Activated CD8-positive, alpha-beta memory T cell treated with anti-CD3 and anti-CD28 coated beads for 1 hour (primary cell): ENCODE measurements around the gene ZNF749.

Experiments
- DNase-seq, 2 donors: peaks; one replicate each; pipeline ENCODE4 v3.0.0-alpha.2; 2020; ENCODE audit warnings: low read depth in 1 of 2; ENCODE audit errors: extremely low read depth in 1 of 2

Gene ZNF749

DNA sequence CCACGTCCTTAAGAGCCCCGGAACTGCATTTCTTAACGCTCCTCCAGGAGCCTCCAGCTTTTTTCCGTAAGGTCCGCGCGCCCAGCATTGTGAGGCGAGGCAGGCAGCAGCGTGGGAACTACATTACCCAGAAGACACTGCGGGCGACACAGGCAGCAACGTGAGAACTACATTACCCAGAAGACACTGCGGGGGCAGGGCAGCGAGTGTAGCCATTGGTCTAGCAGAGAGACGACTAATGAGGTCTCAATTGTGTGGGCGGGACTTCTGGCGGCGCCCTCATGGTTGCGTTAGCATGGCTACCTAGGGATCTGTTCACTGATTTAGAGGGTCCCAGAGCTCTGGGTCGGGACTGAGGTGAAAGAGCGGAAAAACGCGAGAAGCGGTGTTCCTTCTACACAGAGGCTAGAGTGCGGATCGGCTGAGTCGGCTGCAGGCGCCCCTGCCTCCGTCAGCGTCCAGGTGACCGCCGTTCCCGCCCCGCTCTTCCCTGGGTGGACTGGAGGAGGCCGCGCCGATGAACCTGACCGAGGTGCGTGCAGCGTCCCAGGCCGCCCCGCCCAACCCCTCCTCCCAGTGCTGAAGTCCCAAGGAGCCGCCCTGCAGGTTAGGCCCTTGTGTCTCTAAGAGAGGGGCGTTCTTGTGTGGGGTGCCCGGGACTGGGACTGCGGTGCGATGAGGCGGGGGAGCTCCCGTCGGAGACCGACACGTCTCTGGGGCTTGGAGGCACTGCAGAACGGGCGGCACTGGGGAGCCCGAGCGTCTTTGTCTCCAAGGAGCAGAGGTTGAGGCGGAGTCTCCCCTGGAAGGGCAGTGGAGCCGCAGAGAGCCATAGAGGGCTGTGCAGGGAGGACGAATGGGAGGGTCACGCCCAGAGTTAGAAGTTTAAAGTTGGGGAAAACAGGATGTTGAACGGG, at the start of gene ZNF749:
ZNF749 (plus strand) TSS at position 264 of the 917 bp plus-strand sequence; CDS start at position 518, 254 bp downstream.
- DNase-seq = peak; percentile 88 to 96

DNA sequence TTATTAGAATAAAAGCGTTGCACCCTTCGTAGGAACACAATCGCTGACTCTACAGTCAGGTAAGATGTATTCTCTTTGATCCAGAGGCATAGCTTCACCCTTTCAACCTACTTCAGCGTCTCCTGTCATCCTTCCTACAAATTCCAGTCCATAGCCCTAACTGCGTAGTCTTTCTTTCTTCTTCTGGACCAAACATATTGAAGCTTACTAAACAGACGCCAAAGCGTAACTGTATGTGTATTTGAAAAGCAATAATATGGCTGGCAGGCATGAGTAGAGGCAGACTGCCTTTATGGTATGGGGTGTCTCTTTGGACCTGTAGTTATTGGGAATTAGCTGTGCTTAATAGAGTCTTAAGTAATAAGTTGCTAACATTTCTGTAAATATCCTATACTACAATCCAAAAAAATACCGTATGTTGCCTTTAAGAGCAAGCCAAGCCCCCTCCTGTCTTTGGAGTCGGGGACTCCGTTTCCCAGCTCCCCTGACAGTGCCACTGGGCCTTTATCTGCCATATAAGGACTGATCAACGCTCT, 45.9 kb upstream of the ZNF749 start:
- DNase-seq = no peak

- peak; percentile 95 to 97 for DNase-seq
These were observed 45.2 kb upstream of the ZNF749 start, which contains the start of gene ZNF548 for GRCh38 chr19:57389730-57390598. Gene ZNF548, plus strand, starts transcription at chr19:57389854. Its CDS starts 246 bp downstream, at chr19:57390100.

DNA sequence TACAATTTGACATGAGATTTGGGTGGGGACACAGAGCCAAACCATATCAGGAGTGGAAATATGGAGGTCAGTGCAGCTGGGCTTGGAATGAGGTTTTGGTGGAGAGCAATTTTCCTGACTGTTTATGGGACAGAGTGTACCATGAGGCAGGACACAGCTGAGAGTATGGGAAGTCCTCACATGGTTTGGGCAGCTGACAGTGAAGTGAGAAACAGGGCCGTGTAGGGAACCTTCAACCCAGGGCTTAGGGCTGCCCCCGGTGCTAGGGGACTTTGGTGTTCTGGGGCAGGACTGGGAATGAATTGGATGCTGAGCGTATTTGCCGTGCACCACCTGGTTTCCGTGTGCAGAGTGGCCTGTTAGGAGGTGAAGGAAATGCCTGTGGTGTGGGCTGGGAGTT, 39.4 kb upstream of the ZNF749 start:
- DNase-seq = no peak

GRCh38 chr19:57398868-57399267, 36.3 kb upstream of the ZNF749 start:
- no peak for DNase-seq

GRCh38 chr19:57403737-57404563, 31.2 kb upstream of the ZNF749 start:
- DNase-seq = no peak

DNA sequence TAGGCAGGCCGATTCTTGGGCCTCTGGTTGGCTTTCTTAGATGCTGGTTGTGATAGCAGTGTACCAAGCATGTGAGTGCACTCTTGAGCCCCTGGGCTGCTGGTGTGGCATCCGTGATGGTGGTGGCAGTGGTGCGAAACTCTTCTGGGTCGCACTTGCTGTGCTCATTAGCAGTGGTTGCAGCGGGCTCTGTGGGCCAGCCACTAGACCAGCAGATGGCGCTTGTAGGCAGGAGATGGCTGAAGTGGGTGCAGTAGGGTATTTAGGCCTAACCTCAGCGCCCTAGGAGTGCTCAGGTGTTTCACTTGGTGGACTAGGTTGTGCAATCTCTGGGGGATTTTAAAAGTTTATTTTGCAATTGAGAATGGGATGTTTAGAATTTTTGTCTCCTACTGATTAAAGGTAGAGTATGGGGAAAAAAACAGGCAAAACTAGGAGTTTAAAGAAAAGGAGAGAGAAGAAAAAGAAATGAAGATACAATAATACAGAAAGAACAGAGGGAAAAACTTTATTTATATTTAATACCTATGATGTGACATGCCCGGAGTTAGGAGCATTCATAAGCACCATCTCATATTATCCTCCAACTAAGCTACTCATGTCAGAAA, 28.5 kb upstream of the ZNF749 start:
- peak; percentile 46 to 49 for DNase-seq

- DNase-seq = peak; percentile 86 to 87
These were observed 24.1 kb upstream of the ZNF749 start, which contains the start of gene ZNF17 for GRCh38 chr19:57410877-57411671. Gene ZNF17, plus strand, starts transcription at chr19:57411161. Its CDS starts 2,455 bp downstream, at chr19:57413616.

- DNase-seq = no peak
These were observed 15.7 kb upstream of the ZNF749 start for GRCh38 chr19:57419439-57419838.

DNA sequence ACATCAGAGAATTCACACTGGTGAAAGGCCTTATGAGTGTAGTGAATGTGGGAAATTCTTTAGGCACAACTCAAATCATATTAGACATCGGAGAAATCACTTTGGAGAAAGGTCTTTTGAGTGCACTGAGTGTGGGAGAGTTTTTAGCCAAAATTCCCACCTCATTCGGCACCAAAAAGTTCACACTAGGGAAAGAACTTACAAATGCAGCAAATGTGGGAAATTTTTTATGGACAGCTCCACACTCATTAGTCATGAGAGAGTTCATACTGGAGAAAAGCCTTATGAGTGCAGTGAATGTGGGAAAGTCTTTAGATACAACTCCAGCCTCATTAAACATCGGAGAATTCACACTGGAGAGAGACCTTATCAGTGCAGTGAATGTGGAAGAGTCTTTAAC, 14.1 kb upstream of the ZNF749 start:
- no peak for DNase-seq

DNA sequence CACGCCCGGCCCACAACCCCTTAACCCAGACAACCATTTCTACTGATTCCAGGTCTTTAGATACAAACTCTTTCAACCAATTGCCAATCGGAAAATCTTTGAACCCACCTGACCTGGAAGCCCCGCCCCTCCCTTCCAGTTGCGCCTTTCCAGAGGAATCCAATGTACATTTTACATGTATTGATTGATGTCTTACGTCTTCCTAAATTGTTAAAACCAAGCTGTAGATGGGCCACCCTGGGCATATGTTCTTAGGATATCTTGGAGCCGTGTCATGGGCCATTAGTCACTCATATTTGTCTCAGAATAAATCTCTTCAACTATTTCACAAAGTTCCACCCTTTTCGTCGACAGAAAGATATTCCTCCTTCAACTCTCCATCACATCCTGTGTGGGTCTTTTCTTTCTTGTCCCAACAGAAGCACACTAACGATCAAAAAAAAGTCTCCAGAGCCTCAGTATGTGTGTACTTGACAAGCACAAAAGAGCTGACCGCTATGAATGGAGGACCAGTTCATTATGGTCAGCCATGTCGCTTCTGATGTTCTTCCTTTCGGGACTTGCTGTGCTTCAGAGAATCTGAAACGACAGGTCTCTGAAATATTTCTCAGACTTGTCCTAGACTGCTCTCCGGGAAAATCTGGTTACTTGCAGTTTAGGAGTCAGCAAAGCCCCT, 601 bp upstream of the ZNF749 start:
- DNase-seq = no peak

GRCh38 chr19:57436417-57436816, 1.3 kb downstream of the ZNF749 start:
- DNase-seq = no peak

GRCh38 chr19:57437931-57438330, 2.8 kb downstream of the ZNF749 start:
- DNase-seq = no peak

GRCh38 chr19:57438925-57439324, 3.8 kb downstream of the ZNF749 start:
- DNase-seq = no peak

DNA sequence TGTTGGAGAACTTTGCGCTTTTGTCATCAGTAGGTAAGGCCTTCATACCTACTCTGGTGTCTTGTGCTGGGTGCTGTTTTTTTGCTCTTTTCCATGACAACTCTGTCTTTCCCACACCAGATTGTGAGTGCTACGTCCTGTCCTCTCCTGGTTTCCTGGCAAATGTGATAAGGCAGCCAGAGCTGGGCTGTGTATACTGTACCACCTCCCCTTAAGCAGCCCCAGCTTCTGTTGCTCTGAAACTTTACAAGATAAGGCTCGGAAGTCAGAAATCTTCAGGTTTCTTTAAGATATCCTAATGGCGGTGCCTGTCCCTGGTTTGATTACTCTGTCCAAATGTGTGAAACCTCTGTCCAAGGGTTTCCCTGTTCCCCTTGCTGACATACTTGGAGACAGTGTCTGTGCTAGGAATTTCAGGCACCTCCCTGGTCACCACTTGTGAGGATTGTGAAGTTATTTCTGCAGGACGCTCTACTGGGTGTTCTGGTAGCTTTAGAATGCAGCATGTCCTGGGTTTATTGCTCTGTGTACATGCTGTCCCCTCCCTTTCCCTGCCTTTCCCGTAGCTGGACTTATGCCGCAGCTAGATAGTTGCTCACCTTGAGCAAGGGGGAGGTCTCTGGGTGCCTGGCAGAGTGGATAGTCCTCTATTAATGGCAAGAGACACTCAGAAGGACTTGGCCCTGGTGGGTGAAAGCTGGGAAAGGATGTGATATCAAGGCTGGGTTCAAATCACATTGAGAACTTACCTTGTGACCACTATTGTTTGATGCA, 7.0 kb downstream of the ZNF749 start:
- DNase-seq = no peak

DNA sequence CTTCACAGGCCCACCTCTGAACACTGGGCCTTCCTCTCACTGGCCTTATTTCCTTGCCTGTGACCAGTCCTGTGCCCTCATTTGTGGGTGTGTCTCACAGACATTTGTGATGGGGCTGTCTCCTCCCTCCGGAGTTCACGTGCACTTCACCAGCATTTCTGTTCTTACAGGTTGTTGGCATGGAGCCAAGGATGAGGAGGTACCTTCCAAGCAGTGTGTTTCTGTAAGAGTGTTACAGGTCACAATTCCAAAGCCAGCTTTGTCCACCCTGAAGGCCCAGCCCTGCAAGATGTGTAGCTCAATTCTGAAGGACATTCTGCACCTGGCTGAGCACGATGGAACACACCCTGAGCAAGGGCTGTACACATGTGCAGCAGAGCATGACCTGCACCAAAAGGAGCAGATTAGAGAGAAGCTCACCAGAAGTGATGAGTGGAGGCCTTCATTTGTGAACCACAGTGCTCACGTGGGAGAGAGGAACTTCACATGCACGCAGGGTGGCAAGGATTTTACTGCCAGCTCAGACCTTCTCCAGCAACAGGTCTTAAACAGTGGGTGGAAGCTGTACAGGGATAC, 8.1 kb downstream of the ZNF749 start:
- DNase-seq = no peak

GRCh38 chr19:57452307-57452706, 17.2 kb downstream of the ZNF749 start:
- no peak for DNase-seq
